IMR-90 (cell line): Measurements from ENCODE around the gene DOCK1. TPM values are rescaled to one million over a fixed set of nuclear protein-coding genes. Genes with fewer than 3 reads are reported as not detected.

Source experiments
- ATAC-seq: fragments of 200-7000 bp; cut with Tn5 transposase; 2 replicates; pipeline ENCODE4 v1.9.1; 2020; ENCODE audit warnings: low read depth, mild to moderate bottlenecking, moderate library complexity
- BruUV-seq: library from RNA; stranded (reverse); fragments of 400-500 nt; replicated peaks from 2 replicates; lab custom pipeline; 2021; lab: Mats Ljungman, UMichigan
- CTCF ChIA-PET: fragments of 300-600 bp; formaldehyde crosslinking; extraction: SDS; loops from one replicate; lab custom pipeline; 2021; ENCODE audit warnings: antibody characterized with exemption; lab: Yijun Ruan, JAX
- POLR2A ChIA-PET: fragments of 300-600 bp; sonication (Branson Sonifier 250); formaldehyde crosslinking; loops from one replicate; lab custom pipeline; 2022; ENCODE audit warnings: antibody characterized with exemption; ENCODE audit not compliant: unreplicated experiment; lab: Charles Lee
- DNase-seq: peaks from one replicate; pipeline ENCODE4 v3.0.0; 2013
- H2AFZ ChIP-seq: replicated peaks from 2 replicates; pipeline ENCODE3; 2013; ENCODE audit warnings: low read length, mild to moderate bottlenecking; ENCODE audit not compliant: poor library complexity
- H2AK5ac ChIP-seq: 2 replicates; pipeline ENCODE4 v1.6.1; 2013; ENCODE audit warnings: low read depth, low read length, inconsistent platforms
- H2AK9ac ChIP-seq: replicated peaks from 2 replicates; pipeline ENCODE3; 2013; ENCODE audit warnings: mild to moderate bottlenecking, low read depth, low read length, moderate library complexity; ENCODE audit not compliant: poor library complexity
- H2BK120ac ChIP-seq: 2 replicates; pipeline ENCODE4 v1.6.1; 2013; ENCODE audit warnings: low read depth, low read length, inconsistent platforms
- H2BK15ac ChIP-seq: 3 replicates; pipeline ENCODE4 v1.6.1; 2013; ENCODE audit warnings: low read depth, low read length, inconsistent platforms
- H2BK20ac ChIP-seq: 2 replicates; pipeline ENCODE4 v1.6.1; 2013; ENCODE audit warnings: low read depth, mild to moderate bottlenecking, inconsistent platforms, low read length, moderate library complexity
- H2BK5ac ChIP-seq: 2 replicates; pipeline ENCODE4 v1.6.1; 2013; ENCODE audit warnings: mild to moderate bottlenecking, low read depth, low read length, inconsistent platforms; ENCODE audit not compliant: poor library complexity, severe bottlenecking
- H3K14ac ChIP-seq: replicated peaks from 2 replicates; pipeline ENCODE4 v1.6.1; 2013; ENCODE audit warnings: low read depth, low read length, inconsistent platforms
- H3K18ac ChIP-seq: 2 replicates; pipeline ENCODE4 v1.6.1; 2013; ENCODE audit warnings: low read depth, low read length, control low read depth
- H3K23ac ChIP-seq: 2 replicates; pipeline ENCODE4 v1.6.1; 2013; ENCODE audit warnings: low read depth, low read length, inconsistent platforms
- H3K27ac ChIP-seq: 2 replicates; pipeline ENCODE4 v1.5.1; 2013; ENCODE audit warnings: mild to moderate bottlenecking, control low read depth, low read length; ENCODE audit not compliant: insufficient read depth
- H3K27me3 ChIP-seq: 2 replicates; pipeline ENCODE4 v1.6.1; 2013; ENCODE audit warnings: low read length; ENCODE audit not compliant: control insufficient read depth, insufficient read depth
- H3K36me3 ChIP-seq: 2 replicates; pipeline ENCODE4 v1.6.1; 2013; ENCODE audit warnings: low read length, mixed read lengths; ENCODE audit not compliant: control insufficient read depth, insufficient read depth
- H3K4ac ChIP-seq: 2 replicates; pipeline ENCODE4 v1.6.1; 2013; ENCODE audit warnings: low read depth, low read length, inconsistent platforms
- H3K4me1 ChIP-seq: 2 replicates; pipeline ENCODE4 v1.6.1; 2013; ENCODE audit warnings: low read length, mixed read lengths; ENCODE audit not compliant: control insufficient read depth, insufficient read depth
- H3K4me2 ChIP-seq: 2 replicates; pipeline ENCODE4 v1.6.1; 2013; ENCODE audit warnings: low read depth, mild to moderate bottlenecking, control low read depth, low read length, moderate library complexity
- H3K4me3 ChIP-seq: 2 replicates; pipeline ENCODE4 v1.5.1; 2013; ENCODE audit warnings: low read depth, mild to moderate bottlenecking, control low read depth, low read length, moderate library complexity; ENCODE audit not compliant: insufficient read depth
- H3K56ac ChIP-seq: 2 replicates; pipeline ENCODE4 v1.6.1; 2013; ENCODE audit warnings: low read length, inconsistent platforms; ENCODE audit not compliant: insufficient read depth; ENCODE audit errors: extremely low read depth
- H3K79me1 ChIP-seq, 2 experiments: 2 replicates each; pipeline ENCODE4 v1.6.1; 2013; ENCODE audit warnings: low read length in 2 of 2, inconsistent platforms in 1 of 2, low read depth in 1 of 2
- H3K9ac ChIP-seq: 2 replicates; pipeline ENCODE4 v1.6.1; 2013; ENCODE audit warnings: low read depth, low read length, control low read depth
- H3K9me1 ChIP-seq: 2 replicates; pipeline ENCODE4 v1.6.1; 2013; ENCODE audit warnings: low read length, inconsistent platforms; ENCODE audit not compliant: insufficient read depth
- H3K9me3 ChIP-seq: 2 replicates; pipeline ENCODE4 v1.6.1; 2013; ENCODE audit warnings: low read length; ENCODE audit not compliant: control insufficient read depth, insufficient read depth
- H4K20me1 ChIP-seq: 2 replicates; pipeline ENCODE4 v1.6.1; 2013; ENCODE audit warnings: low read length, inconsistent platforms; ENCODE audit not compliant: insufficient read depth
- H4K5ac ChIP-seq: 2 replicates; pipeline ENCODE4 v1.6.1; 2013; ENCODE audit warnings: mild to moderate bottlenecking, low read depth, low read length, control low read depth
- H4K8ac ChIP-seq, 2 experiments: 2 replicates each; pipeline ENCODE4 v1.6.1; 2013; ENCODE audit warnings: low read depth in 2 of 2, low read length in 2 of 2, control low read depth in 1 of 2, inconsistent platforms in 1 of 2
- H4K91ac ChIP-seq: 2 replicates; pipeline ENCODE4 v1.6.1; 2013; ENCODE audit warnings: low read depth, low read length, inconsistent platforms; ENCODE audit not compliant: insufficient read depth
- CEBPB ChIP-seq: IDR thresholded peaks from 2 replicates; pipeline ENCODE4 v1.6.1; 2012; ENCODE audit warnings: low read depth, low read length, improper control_type of control experiment
- RCOR1 ChIP-seq: IDR thresholded peaks from 2 replicates; pipeline ENCODE4 v1.6.1; 2012; ENCODE audit warnings: mild to moderate bottlenecking, low read length, improper control_type of control experiment; ENCODE audit not compliant: insufficient replicate concordance
- WGBS, 2 experiments: methylation state at CpG; one replicate each; pipeline versions ENCODE4 v1.1.5 to v1.1.7; 2013; ENCODE audit warnings: missing lambda C conversion rate in 2 of 2; ENCODE audit not compliant: insufficient read length in 1 of 2; ENCODE audit errors: extremely low coverage in 2 of 2; 5-methylcytosine and 5-hydroxymethylcytosine counted together
- dilution Hi-C: fragments of 300-500 bp; cut with HindIII; formaldehyde crosslinking; loops from one replicate; pipeline ENCODE4 v1.14.3; 2018; ENCODE audit warnings: low sequenced_read_pairs; ENCODE audit not compliant: unreplicated experiment
- in situ Hi-C: fragments of 300-500 bp; cut with MboI; formaldehyde crosslinking; loops from 3 replicates; pipeline ENCODE4 v1.14.3; 2019; ENCODE audit warnings: low sequenced_read_pairs, inconsistent platforms, mixed read lengths
- intact Hi-C: fragments of 100-400 bp; cut with micrococcal nuclease; formaldehyde crosslinking; loops from 2 replicates; pipeline ENCODE4 v1.10.0; 2022
- polyA plus RNA-seq, 3 experiments: library from polyadenylated mRNA; depleted of rRNA; stranded (reverse); fragments of >200 nt; gene quantifications; 2 replicates each; pipeline ENCODE4 v1.2.3, GENCODE V29; 2012; ENCODE audit warnings: low replicate concordance in 1 of 3
- total RNA-seq: library from RNA; depleted of rRNA; stranded (reverse); fragments of >200 nt; gene quantifications from 2 replicates; pipeline ENCODE4 v1.2.3, GENCODE V29; 2012
- TF ChIP-seq, protein P1 (sequence below): conservative IDR thresholded peaks from 2 replicates; pipeline ENCODE4 v1.5.1; 2012; ENCODE audit warnings: mild to moderate bottlenecking, low read depth, low read length, improper control_type of control experiment

The DOCK1 gene
- total and polyA plus RNA-seq, 2 of the 4 experiments (the other 2 are of a cell fraction): 28.2 to 71.0 TPM

DNA sequence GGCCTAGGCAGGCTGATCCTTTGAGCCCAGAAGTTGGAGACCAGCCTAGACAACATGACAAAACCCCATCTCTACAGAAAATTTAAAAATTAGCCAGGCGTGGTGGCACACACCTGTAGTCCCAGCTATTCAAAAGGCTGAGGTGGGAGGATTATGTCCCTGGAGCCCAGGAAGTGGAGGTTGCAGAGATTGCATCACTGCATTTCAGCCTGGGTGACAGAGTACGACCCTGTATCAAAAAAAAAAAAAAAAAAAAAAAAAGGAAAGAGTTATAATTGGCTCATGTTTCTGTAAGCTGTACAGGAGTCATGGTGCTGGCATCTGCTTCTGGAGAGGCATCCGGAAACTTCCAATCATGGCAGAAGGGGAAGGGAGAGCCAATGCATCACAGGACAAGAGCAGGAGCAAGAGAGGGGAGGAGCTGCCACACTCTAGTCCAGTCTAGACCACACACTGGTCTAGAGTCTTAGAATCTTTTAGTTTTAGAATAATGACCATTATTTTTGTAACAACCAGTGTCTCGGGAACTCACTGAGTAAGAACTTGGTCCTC lies 16.8 kb downstream of the DOCK1 start:
- Histone ChIP-seq H4K5ac (peak overlapping the region; percentile 64), H3K18ac (peak overlapping the region; percentile 83), H3K23ac (no peak overlapping the region), H3K9me1 (peaks cover 23% of the 10 kb centered on the region), H3K14ac (no peak overlapping the region; the same call in 1 of the 2 replicates), H3K79me1 (peaks cover 35 to 89% of the 10 kb centered on the region in 2 experiments), H2AK9ac (no peak overlapping the region), H3K4me2 (peak overlapping the region; percentile 53; the same call in 1 of the 2 replicates), H3K9ac (no peak overlapping the region), H4K91ac (peak overlapping the region; percentile 50), H2AFZ (no peak overlapping the region), H3K9me3 (no peaks in the 10 kb centered on the region), H3K4me3 (no peak overlapping the region), H4K20me1 (peaks cover 84% of the 10 kb centered on the region), H4K8ac (peak overlapping the region in 1 of 2 experiments; percentile 61; a peak in 2 of 4 replicates), H2BK20ac (peak overlapping the region; percentile 40; the same call in 1 of the 2 replicates), H3K4me1 (peaks cover 13% of the 10 kb centered on the region), H3K56ac (no peak overlapping the region), H3K36me3 (peaks cover 11% of the 10 kb centered on the region), H2AK5ac (no peak overlapping the region), H3K27me3 (no peaks in the 10 kb centered on the region), H2BK15ac (no peak overlapping the region), H3K4ac (peak overlapping the region; percentile 68), H3K27ac (peak overlapping the region; percentile 78; the same call in 1 of the 2 replicates), H2BK5ac (peak overlapping the region; percentile 84), H2BK120ac (0 out of 2 replicates have a peak overlapping the region, but pooled peaks have one; percentile 32)
- CTCF ChIA-PET: interaction anchor here (0.8 kb wide), 1 partner anchor 16 kb away, joined by 4 read pairs; no protein-coding TSS in a partner anchor
- 17% methylated on average over 1 of the region's 4 CpGs; no CpG with 5 or more reads in 1 of the 2 experiments for WGBS, 2 experiments
- TF ChIP-seq, protein P1, sequence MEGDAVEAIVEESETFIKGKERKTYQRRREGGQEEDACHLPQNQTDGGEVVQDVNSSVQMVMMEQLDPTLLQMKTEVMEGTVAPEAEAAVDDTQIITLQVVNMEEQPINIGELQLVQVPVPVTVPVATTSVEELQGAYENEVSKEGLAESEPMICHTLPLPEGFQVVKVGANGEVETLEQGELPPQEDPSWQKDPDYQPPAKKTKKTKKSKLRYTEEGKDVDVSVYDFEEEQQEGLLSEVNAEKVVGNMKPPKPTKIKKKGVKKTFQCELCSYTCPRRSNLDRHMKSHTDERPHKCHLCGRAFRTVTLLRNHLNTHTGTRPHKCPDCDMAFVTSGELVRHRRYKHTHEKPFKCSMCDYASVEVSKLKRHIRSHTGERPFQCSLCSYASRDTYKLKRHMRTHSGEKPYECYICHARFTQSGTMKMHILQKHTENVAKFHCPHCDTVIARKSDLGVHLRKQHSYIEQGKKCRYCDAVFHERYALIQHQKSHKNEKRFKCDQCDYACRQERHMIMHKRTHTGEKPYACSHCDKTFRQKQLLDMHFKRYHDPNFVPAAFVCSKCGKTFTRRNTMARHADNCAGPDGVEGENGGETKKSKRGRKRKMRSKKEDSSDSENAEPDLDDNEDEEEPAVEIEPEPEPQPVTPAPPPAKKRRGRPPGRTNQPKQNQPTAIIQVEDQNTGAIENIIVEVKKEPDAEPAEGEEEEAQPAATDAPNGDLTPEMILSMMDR: no peak
- TF ChIP-seq CEBPB (peak; percentile 88), RCOR1 (peak; percentile 29)
- dilution Hi-C loops: no loop called here
- peak; percentile 90 for DNase-seq
- BruUV-seq: no TSS peak
- peak; percentile 94 for ATAC-seq
- POLR2A ChIA-PET: no interaction called here
- in situ Hi-C loops: no loop called here
- intact Hi-C loops: no loop called here
